ENCODE results near the gene KIF26B.

- TF ChIP-seq CTCF (IDR thresholded peaks at IDR 0.05) (no peak), POLR2A (IDR thresholded peaks at IDR 0.05) (no peak)
Observed at GRCh38 chr1:245341743-245342142, 187.0 kb downstream of the KIF26B start.
